Muscle layer of duodenum (tissue), 2 donors: ENCODE measurements around the gene GPR101.
A peak's percentile ranks its signal among the peaks of the same experiment; 100 is the strongest.
"Not testable (repeated sequence)": the region's sequence is repeated elsewhere in the genome, so short reads cannot be mapped to it uniquely, and the experiment has no call there.

Experiments used
- H3K27ac ChIP-seq: one replicate; pipeline ENCODE4 v1.7.0; 2013; ENCODE audit warnings: mild to moderate bottlenecking, low read length
- H3K27me3 ChIP-seq: one replicate; pipeline ENCODE4 v1.7.0; 2013; ENCODE audit warnings: low read depth, mild to moderate bottlenecking, control low read depth, low read length
- H3K36me3 ChIP-seq, 2 donors: one replicate each; pipeline ENCODE4 v1.7.0; 2013; ENCODE audit warnings: low read length in 2 of 2, control low read depth in 1 of 2, mild to moderate bottlenecking in 1 of 2; ENCODE audit not compliant: insufficient read depth in 2 of 2, control insufficient read depth in 1 of 2
- H3K4me1 ChIP-seq, 2 donors: one replicate each; pipeline ENCODE4 v1.7.0; 2013; ENCODE audit warnings: low read length in 2 of 2, mild to moderate bottlenecking in 2 of 2, control low read depth in 1 of 2, moderate library complexity in 1 of 2; ENCODE audit not compliant: insufficient read depth in 2 of 2, control insufficient read depth in 1 of 2
- H3K4me3 ChIP-seq, 2 donors: one replicate each; pipeline ENCODE4 v1.7.0; 2013; ENCODE audit warnings: low read length in 2 of 2, low read depth in 1 of 2, mild to moderate bottlenecking in 1 of 2
- H3K9me3 ChIP-seq, 2 donors: one replicate each; pipeline ENCODE4 v1.7.0; 2013; ENCODE audit warnings: low read length in 2 of 2, control low read depth in 1 of 2, mild to moderate bottlenecking in 1 of 2; ENCODE audit not compliant: control insufficient read depth in 1 of 2
- donor health status: healthy.

The GPR101 gene

DNA sequence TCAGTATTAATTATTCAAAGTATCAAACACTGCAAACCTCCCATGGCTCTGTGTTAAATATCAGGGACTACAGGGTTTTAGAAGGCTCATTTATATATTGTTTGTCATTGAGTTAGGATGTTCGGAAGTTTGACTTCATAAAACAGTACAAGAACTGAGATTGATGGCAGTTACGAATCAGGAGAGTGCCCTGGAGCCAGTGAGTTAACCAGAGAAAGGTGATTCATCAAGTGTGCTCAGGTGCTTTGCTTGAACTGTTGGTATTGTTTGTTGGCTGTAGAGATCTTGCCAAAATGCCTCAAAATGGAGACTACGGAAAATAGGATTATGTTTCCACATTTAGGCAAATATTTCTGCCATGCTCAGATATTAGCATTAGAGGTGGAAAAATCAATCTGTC, 7.5 kb upstream of the GPR101 start:
- Histone ChIP-seq H3K9me3 (no peaks in the 10 kb centered on the region), H3K4me3 (no peak overlapping the region), H3K4me1 (no peaks in the 10 kb centered on the region), H3K27me3 (no peaks in the 10 kb centered on the region), H3K36me3 (no peaks in the 10 kb centered on the region), H3K27ac (no peak overlapping the region)

DNA sequence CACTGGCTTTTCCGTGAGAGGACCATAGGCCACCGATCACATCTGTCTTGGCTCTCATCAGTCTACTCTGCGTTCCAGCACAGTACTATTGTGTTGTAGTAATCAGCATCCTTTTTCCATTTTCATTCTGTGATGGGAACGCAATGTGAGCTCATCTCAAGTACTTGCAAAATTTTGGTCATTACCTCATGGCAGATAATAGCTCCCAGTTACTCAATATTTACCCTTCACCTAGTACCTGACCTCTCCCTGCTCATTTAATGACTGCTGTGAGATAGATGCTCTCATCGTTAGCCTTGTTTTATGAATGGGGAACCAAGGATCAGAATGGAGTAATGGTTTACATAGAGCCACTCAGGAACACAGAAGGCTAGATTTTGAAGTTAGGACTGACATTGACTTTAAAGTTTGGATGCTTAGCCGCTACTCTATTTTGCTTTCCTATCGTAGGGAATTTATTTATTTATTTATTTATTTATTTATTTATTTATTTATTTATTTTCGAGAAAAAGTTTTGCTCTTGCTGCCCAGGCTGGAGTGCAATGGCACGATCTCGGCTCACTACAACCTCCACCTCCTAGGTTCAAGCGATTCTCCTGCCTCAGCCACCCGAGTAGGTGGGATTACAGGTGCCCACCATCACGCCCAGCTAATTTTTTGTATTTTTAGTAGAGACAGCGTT, 6.5 kb upstream of the GPR101 start:
- Histone ChIP-seq H3K4me1 (no peaks in the 10 kb centered on the region), H3K36me3 (no peaks in the 10 kb centered on the region)

DNA sequence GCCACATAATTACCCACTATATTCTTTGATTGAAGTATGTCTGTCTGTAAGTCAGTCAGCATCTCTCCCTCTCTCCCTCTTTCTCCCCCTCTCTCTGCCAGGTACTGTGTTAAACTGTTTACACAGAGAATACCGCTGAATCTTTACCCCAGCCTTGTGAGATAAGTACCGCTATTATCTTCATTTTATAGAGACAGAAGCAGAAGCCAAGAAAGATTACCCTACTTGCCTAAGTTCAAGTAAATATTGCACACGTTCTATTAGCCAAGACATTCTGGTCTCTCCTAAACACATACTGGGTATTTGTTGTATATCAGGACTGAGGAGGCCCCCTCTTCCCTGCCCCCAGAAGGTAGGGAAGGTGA, 695 bp upstream of the GPR101 start:
- no peaks in the 10 kb centered on the region for H3K36me3 ChIP-seq
- no peaks in the 10 kb centered on the region for H3K9me3 ChIP-seq
- peaks cover 0 to 19% of the 10 kb centered on the region in 2 donors for H3K4me1 ChIP-seq
- no peak overlapping the region for H3K4me3 ChIP-seq
- H3K27ac ChIP-seq, result no peak overlapping the region
- H3K27me3 ChIP-seq, result peaks cover 19% of the 10 kb centered on the region

More for the DNA sequence above, 6.5 kb upstream of the GPR101 start:
- Histone ChIP-seq H3K4me3 (no peak overlapping the region), H3K27ac (no peak overlapping the region), H3K27me3 (no peaks in the 10 kb centered on the region), H3K9me3 (no peaks in the 10 kb centered on the region)

DNA sequence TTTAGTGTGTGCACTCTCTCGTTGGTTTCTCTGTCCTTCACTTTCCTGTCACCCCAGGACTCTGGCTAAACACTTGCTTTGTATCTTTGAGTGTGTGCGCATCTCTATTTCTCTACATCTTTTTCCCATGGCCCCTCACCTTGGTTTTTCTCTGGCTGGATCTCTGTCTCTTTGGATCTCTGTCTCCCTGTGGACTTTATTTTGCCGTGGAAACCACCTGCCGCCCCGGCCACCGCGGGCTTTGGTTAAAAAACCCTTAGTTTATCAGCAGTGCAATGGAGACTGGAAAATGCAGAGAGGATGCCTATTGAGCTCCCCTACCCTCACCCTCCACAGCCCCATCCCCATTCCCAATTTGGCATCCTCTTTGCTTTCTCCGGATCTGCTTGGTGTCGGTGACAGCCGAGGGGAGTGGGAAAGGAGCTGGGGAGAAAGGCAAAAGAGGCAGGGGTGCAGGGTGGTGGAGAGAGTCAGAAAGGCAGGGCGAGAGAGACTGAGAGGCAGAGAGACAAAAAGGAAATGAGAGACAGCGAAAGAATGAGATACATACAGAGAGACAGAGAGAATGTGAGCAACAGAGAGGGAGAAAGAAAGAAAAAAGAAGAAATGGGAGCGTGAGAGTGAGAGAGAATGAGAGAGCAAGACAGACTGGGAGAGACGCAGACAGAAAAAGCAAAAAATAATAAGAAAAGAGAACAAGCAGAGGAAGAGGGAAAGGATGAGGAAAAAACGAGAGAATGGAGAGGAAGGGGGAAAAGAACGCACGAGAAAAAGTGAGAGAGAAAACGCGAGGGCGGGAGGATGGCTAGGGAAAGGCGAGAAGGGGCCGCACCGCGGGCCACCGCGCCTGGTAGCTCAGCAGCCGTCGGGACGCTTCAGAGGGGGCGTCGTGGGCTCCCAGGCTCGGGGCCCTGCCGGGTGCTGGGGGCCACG, 688 bp downstream of the GPR101 start:
- Histone ChIP-seq H3K4me3 (peak overlapping the region; percentile 24 to 66), H3K36me3 (no peaks in the 10 kb centered on the region), H3K9me3 (no peaks in the 10 kb centered on the region), H3K27ac (no peak overlapping the region), H3K27me3 (peaks cover 19% of the 10 kb centered on the region), H3K4me1 (peaks cover 0 to 19% of the 10 kb centered on the region in 2 donors)

DNA sequence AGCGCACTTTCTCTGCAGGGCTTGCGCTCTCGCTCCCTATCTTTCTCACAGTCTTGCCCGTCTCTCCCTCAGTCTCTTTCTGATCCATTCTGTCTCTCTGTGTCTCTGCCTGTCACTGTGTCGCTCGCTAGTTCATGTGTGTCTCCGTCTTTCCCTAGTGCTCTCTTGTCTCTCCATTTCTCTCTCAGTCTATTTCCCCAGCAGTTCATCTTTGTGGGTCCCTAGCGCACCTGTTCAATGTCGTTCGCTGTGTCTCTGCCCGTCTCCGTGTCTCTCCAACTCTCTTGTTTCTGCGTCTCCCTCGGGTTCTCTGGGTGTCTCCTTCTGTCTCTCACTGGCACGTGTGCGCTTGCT, 1.5 kb downstream of the GPR101 start:
- Histone ChIP-seq H3K36me3 (no peaks in the 10 kb centered on the region), H3K27ac (no peak overlapping the region), H3K27me3 (peaks cover 19% of the 10 kb centered on the region), H3K4me3 (peak overlapping the region; percentile 62 to 66), H3K4me1 (peaks cover 0 to 19% of the 10 kb centered on the region in 2 donors), H3K9me3 (no peaks in the 10 kb centered on the region)

DNA sequence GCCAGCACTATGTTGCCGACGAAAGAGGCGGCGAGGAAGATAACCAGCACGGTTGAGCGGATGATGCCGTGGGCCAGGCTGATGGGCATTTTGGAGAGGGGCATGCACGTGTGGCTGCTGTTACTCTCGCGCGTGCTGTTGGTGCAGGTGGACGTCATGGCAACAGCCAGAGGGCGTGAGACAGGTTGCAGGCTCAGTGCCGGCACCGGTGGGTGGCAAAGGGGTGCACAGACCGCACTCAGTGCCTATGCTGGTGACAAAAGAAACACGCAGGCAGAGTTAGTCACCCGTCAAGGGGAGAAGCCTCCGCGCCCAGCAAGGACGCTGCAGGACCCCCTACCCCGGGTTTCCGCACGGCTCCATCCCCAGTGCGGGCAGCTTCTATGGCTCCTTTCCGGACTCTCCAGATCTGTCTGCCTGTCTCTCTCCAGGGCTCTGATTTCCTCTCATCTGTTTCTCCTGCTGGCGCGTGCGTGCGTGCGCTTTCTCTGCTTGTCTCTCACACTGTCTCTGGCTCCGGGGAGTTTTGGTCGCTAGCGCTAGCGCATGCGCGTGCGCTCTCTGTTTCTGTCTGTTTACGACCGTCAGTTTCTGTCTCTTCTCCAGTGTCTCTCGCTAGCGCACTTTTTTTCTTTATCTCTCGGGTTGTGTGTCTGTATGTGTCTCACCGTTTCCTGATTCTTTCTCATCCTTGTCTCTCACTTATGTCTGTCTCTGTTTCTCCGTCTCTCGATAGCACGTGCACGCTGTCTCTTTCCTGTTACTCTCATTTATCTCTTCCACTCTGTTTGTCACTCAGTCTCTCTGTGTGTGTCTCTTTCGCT, 2.1 kb downstream of the GPR101 start:
- no peak overlapping the region for H3K27ac ChIP-seq
- peak overlapping the region; percentile 62 to 66 for H3K4me3 ChIP-seq
- peaks cover 0 to 19% of the 10 kb centered on the region in 2 donors for H3K4me1 ChIP-seq
- no peaks in the 10 kb centered on the region for H3K36me3 ChIP-seq
- H3K27me3 ChIP-seq, result peaks cover 19% of the 10 kb centered on the region
- H3K9me3 ChIP-seq, result no peaks in the 10 kb centered on the region

DNA sequence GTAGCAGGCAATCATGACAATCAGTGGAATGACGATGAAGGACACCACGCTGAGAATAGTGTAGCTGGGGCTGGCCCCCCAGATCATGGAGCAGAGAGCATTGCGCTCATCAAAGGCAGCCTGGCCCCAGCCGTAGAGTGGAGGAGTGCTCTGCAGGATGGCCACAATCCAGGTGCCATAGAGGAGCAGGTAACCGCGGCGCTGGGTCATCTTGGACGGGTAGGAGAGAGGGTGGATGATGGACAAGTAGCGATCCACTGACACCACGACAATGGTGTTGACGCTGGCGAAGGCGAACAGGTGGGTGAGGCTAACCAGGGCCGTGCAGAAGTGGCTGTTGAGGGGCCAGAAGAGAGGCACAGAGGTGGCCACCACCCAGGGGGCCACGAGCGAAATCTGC, 2.8 kb downstream of the GPR101 start:
- H3K9me3 ChIP-seq, result no peaks in the 10 kb centered on the region
- H3K27me3 ChIP-seq, result peaks cover 19% of the 10 kb centered on the region
- H3K36me3 ChIP-seq, result no peaks in the 10 kb centered on the region
- H3K27ac ChIP-seq, result no peak overlapping the region
- peak overlapping the region in 1 of 2 donors; percentile 62 for H3K4me3 ChIP-seq
- peaks cover 0 to 19% of the 10 kb centered on the region in 2 donors for H3K4me1 ChIP-seq

DNA sequence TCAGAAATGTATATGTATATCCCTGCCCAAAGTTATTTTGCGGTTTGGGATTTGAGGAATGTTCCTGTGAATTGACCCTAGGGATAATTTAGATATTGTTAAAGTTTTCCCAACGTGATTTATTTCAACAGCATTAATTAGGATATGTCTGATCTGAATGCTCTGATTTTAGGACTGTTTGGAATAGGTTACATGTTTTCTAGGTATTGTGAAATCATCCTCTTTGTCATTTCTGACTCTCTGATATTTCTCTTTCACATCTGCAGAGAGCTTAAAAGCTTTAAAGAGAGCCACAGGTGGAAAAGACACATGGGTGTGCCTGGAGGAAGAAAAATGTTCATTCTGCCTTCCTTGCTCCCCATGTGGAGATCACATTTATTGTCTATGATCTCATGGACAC, 5.1 kb downstream of the GPR101 start:
- H3K9me3 ChIP-seq, result no peaks in the 10 kb centered on the region
- H3K4me3 ChIP-seq, result no peak overlapping the region
- peaks cover 0 to 15% of the 10 kb centered on the region in 2 donors for H3K4me1 ChIP-seq
- no peak overlapping the region for H3K27ac ChIP-seq
- peaks cover 13% of the 10 kb centered on the region for H3K27me3 ChIP-seq
- H3K36me3 ChIP-seq, result no peaks in the 10 kb centered on the region

DNA sequence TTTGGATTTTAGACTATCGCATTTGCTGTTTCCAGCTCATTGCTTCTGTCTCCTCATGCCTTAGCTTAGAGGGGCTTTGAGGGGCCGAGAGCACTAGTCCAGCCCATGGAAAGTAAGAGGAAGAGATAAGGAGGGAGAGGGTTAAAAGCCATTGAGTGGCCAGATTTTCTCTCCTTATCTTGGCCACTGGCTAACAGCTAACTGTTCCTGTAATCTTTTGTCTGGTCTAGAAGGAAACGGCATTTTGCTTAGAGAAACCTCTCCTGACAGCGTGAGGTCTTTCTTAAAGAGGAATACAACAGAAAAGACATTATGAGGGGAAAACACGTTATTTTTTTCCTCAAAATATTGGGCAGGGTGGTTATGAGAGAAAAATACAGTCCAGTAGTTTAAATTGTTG, 7.9 kb downstream of the GPR101 start:
- Histone ChIP-seq H3K27me3 (peaks cover 2% of the 10 kb centered on the region), H3K9me3 (no peaks in the 10 kb centered on the region), H3K4me1 (no peaks in the 10 kb centered on the region), H3K27ac (no peak overlapping the region), H3K4me3 (no peak overlapping the region), H3K36me3 (no peaks in the 10 kb centered on the region)

DNA sequence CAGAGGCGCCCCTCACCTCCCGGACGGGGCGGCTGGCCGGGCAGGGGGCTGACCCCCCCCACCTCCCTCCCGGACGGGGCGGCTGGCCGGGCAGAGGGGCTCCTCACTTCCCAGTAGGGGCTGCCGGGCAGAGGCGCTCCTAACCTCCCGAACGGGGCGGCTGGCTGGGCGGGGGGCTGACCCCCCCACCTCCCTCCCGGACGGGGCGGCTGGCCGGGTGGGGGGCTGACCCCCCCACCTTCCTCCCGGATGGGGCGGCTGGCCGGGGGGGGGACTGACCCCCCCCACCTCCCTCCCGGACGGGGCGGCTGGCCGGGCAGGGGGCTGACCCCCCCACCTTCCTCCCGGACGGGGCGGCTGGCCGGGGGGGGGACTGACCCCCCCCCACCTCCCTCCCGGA, 33.6 kb downstream of the GPR101 start:
- H3K4me3 ChIP-seq, H3K27ac ChIP-seq, H3K27me3 ChIP-seq, H3K4me1 ChIP-seq, H3K36me3 ChIP-seq: not testable (repeated sequence)
- peaks cover 0 to 11% of the 10 kb centered on the region in 2 donors for H3K9me3 ChIP-seq

DNA sequence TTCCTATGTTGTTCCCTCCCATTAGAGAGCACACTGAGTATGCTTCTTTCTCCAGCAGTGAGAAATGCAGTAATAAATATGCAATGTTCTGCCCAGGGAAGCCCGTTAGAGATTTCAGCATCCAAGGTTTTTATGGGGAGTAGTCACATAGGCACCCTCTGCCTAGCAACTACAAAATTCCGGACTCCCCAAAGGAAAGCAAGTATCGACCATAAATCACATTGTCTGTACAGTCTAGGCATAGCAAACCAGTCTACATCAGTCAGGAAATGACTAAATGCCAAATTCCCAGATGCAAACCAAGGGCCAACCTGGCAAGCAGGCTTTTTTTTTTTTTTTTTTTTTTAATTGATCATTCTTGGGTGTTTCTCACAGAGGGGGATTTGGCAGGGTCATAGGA, 34.8 kb downstream of the GPR101 start:
- peaks cover 0 to 2% of the 10 kb centered on the region in 2 donors for H3K9me3 ChIP-seq
- H3K27ac ChIP-seq, result no peak overlapping the region
- H3K4me3 ChIP-seq, result no peak overlapping the region
- H3K27me3 ChIP-seq, result no peaks in the 10 kb centered on the region
- H3K36me3 ChIP-seq, result no peaks in the 10 kb centered on the region
- no peaks in the 10 kb centered on the region for H3K4me1 ChIP-seq
